Measurements from ENCODE around the gene CMSS1.

Gene CMSS1

DNA sequence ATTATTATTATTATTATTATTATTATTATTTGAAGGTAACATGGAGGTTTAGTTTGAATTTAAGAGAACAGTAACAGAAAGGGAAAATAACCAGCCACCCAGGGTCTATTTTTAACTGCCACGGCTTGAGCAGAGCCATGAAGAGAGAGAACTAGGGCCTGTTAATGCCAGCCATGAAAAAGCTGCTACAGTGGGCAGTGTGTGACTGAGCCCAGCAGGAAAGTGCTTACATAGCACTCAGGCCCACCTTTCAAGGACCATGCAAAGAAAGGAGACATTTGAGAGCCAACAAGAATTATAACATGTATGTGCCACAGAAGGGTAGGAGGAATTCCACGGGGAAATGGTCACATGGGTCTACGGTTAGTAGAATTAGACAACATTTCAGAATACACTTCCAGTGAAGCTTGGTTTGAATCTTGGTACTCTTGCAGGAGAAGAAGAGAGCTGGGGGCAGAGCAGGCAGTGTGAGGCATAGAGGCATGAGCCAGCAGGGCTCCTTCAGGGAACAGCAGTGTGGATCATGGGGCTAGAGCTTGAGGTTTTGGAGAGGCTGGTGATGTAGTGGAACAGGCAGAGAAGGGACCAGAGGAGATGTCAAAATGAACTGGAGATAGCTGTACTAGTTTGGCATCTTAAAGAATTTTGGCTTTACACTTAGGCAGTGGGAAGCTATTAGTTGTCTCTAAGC, 140.7 kb downstream of the CMSS1 start:
- ChIA-PET POLR2A (no interaction called here), CTCF (no interaction called here)
- Histone ChIP-seq H3K4me3 (ENCODE audit: low read depth, low read length) (no peak overlapping the region), H3K4me1 (ENCODE audit: control insufficient read depth, insufficient read depth, low read length) (0 out of 2 replicates have a peak, but pooled peaks cover 4% of the 10 kb centered on the region), H3K9me3 (ENCODE audit: control insufficient read depth, insufficient read depth, low read depth, low read length) (no peaks in the 10 kb centered on the region), H3K36me3 (ENCODE audit: control insufficient read depth in 2 of 2, insufficient read depth in 1 of 2, low read length in 2 of 2) (no peaks in the 10 kb centered on the region), H3K27ac (ENCODE audit: extremely low read depth, low read depth, low read length) (no peak overlapping the region)
- TF ChIP-seq GLI4 (tag by site-specific recombination; IDR thresholded peaks at IDR 0.05) (no peak), ZNF600 (tag by site-specific recombination; IDR thresholded peaks at IDR 0.05) (peak; percentile 52)

DNA sequence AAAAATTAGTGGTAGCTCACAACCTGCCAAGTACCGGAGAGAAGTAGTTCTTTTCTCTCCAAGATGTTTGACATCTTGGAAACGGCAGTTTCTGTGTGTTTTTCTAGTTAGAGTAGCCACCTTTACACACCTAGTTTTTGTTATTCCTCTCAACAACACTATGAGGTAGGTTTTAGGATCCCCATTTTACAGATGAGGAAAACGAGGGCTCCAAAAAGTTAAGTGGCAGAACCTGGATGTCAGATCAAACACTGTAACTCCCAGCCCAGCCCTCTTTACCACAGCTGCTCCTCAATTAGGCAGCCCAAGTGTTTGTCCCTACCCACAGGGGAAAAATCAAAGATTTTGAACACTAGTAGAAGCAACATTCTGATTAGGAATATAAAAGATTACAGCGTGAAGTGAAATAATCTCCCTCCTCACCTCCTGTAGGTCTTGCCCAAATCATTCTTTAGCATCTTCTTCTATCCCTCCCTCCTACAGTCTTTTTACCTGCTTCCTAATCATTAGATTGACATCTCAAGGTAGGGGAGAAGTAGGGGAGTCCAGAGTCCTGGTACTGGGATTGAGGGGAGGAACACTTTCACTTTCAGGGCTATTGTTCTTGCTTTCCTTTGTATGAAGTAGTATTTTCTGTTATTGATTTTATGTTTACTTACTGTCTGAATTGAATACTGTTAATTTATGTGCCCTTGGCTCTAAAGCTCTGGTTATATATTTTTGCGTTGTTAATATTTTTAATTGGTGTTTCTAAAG, 142.6 kb downstream of the CMSS1 start:
- no peak overlapping the region for H3K27ac ChIP-seq (ENCODE audit: extremely low read depth, low read depth, low read length)
- H3K4me1 ChIP-seq (ENCODE audit: control insufficient read depth, insufficient read depth, low read length), result 0 out of 2 replicates have a peak, but pooled peaks cover 5% of the 10 kb centered on the region
- CTCF ChIA-PET, result interaction anchor here (0.5 kb wide), 1 partner anchor 257 kb away, joined by 3 read pairs; no protein-coding TSS in a partner anchor
- no peaks in the 10 kb centered on the region for H3K36me3 ChIP-seq (ENCODE audit: control insufficient read depth in 2 of 2, insufficient read depth in 1 of 2, low read length in 2 of 2)
- H3K9me3 ChIP-seq (ENCODE audit: control insufficient read depth, insufficient read depth, low read depth, low read length), result no peaks in the 10 kb centered on the region
- no peak overlapping the region for H3K4me3 ChIP-seq (ENCODE audit: low read depth, low read length)
- TF ChIP-seq, protein P1, sequence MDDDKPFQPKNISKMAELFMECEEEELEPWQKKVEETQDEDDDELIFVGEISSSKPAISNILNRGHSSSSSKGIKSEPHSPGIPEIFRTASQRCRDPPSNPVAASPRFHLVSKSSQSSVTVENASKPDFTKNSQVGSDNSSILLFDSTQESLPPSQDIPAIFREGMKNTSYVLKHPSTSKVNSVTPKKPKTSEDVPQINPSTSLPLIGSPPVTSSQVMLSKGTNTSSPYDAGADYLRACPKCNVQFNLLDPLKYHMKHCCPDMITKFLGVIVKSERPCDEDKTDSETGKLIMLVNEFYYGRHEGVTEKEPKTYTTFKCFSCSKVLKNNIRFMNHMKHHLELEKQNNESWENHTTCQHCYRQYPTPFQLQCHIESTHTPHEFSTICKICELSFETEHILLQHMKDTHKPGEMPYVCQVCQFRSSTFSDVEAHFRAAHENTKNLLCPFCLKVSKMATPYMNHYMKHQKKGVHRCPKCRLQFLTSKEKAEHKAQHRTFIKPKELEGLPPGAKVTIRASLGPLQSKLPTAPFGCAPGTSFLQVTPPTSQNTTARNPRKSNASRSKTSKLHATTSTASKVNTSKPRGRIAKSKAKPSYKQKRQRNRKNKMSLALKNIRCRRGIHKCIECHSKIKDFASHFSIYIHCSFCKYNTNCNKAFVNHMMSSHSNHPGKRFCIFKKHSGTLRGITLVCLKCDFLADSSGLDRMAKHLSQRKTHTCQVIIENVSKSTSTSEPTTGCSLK (tag by site-specific recombination; IDR thresholded peaks at IDR 0.05), result no peak
- TF ChIP-seq ZNF596 (tag by site-specific recombination; IDR thresholded peaks at IDR 0.05), result no peak
- 0 out of 2 replicates have a peak, but pooled peaks have one; percentile 19 for TF ChIP-seq ZNF600 (tag by site-specific recombination; IDR thresholded peaks at IDR 0.05)
- POLR2A ChIA-PET, result no interaction called here

DNA sequence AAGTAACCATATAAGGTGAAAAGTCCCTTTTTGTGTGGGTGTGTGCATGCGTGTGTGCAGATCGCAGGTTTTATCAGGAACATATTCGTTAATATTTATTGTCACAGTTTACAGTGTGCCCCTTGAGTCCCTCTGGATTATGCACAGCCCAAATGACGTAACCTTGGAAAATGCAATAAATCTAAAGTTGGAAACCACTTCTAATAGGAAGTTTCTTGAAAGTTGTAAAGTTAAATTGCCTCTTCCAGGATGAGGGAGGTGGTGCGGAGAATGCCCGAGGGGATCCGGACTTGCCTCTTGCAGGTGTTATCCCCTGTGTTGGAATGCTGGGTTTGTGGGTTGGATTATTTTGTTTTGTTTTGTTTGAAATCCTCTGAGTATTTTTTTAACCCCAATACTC, 143.3 kb downstream of the CMSS1 start:
- Histone ChIP-seq H3K36me3 (ENCODE audit: control insufficient read depth in 2 of 2, insufficient read depth in 1 of 2, low read length in 2 of 2) (no peaks in the 10 kb centered on the region), H3K27ac (ENCODE audit: extremely low read depth, low read depth, low read length) (no peak overlapping the region), H3K4me3 (ENCODE audit: low read depth, low read length) (no peak overlapping the region), H3K4me1 (ENCODE audit: control insufficient read depth, insufficient read depth, low read length) (0 out of 2 replicates have a peak, but pooled peaks cover 6% of the 10 kb centered on the region), H3K9me3 (ENCODE audit: control insufficient read depth, insufficient read depth, low read depth, low read length) (no peaks in the 10 kb centered on the region)
- ChIA-PET CTCF (interaction anchor here (0.8 kb wide), 1 partner anchor 106 kb away, joined by 3 read pairs; no protein-coding TSS in a partner anchor), POLR2A (no interaction called here)
- TF ChIP-seq ZNF266 (tag by site-specific recombination; IDR thresholded peaks at IDR 0.05; ENCODE audit: low read depth), result no peak
- TF ChIP-seq, protein P2, sequence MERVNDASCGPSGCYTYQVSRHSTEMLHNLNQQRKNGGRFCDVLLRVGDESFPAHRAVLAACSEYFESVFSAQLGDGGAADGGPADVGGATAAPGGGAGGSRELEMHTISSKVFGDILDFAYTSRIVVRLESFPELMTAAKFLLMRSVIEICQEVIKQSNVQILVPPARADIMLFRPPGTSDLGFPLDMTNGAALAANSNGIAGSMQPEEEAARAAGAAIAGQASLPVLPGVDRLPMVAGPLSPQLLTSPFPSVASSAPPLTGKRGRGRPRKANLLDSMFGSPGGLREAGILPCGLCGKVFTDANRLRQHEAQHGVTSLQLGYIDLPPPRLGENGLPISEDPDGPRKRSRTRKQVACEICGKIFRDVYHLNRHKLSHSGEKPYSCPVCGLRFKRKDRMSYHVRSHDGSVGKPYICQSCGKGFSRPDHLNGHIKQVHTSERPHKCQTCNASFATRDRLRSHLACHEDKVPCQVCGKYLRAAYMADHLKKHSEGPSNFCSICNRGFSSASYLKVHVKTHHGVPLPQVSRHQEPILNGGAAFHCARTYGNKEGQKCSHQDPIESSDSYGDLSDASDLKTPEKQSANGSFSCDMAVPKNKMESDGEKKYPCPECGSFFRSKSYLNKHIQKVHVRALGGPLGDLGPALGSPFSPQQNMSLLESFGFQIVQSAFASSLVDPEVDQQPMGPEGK (tag by site-specific recombination; IDR thresholded peaks at IDR 0.05), result 0 out of 2 replicates have a peak, but pooled peaks have one; percentile 35
- peak; percentile 89 for TF ChIP-seq KLF10 (tag by site-specific recombination; IDR thresholded peaks at IDR 0.05)
- no peak for TF ChIP-seq ZNF221 (tag by site-specific recombination; IDR thresholded peaks at IDR 0.05; ENCODE audit: borderline replicate concordance)
- TF ChIP-seq, protein P3, sequence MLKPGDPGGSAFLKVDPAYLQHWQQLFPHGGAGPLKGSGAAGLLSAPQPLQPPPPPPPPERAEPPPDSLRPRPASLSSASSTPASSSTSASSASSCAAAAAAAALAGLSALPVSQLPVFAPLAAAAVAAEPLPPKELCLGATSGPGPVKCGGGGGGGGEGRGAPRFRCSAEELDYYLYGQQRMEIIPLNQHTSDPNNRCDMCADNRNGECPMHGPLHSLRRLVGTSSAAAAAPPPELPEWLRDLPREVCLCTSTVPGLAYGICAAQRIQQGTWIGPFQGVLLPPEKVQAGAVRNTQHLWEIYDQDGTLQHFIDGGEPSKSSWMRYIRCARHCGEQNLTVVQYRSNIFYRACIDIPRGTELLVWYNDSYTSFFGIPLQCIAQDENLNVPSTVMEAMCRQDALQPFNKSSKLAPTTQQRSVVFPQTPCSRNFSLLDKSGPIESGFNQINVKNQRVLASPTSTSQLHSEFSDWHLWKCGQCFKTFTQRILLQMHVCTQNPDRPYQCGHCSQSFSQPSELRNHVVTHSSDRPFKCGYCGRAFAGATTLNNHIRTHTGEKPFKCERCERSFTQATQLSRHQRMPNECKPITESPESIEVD (tag by site-specific recombination; IDR thresholded peaks at IDR 0.05), result peak; percentile 96
- 0 out of 2 replicates have a peak, but pooled peaks have one; percentile 25 for TF ChIP-seq ZNF2 (tag by site-specific recombination; IDR thresholded peaks at IDR 0.05)
- TF ChIP-seq SCRT1 (tag by site-specific recombination; IDR thresholded peaks at IDR 0.05; ENCODE audit: borderline replicate concordance), result 0 out of 2 replicates have a peak, but pooled peaks have one; percentile 19
- TF ChIP-seq ZNF544 (tag by site-specific recombination; IDR thresholded peaks at IDR 0.05), result no peak
- no peak for TF ChIP-seq ZBTB20 (tag by site-specific recombination; IDR thresholded peaks at IDR 0.05)
- TF ChIP-seq, protein P4, sequence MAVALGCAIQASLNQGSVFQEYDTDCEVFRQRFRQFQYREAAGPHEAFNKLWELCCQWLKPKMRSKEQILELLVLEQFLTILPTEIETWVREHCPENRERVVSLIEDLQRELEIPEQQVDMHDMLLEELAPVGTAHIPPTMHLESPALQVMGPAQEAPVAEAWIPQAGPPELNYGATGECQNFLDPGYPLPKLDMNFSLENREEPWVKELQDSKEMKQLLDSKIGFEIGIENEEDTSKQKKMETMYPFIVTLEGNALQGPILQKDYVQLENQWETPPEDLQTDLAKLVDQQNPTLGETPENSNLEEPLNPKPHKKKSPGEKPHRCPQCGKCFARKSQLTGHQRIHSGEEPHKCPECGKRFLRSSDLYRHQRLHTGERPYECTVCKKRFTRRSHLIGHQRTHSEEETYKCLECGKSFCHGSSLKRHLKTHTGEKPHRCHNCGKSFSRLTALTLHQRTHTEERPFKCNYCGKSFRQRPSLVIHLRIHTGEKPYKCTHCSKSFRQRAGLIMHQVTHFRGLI (tag by site-specific recombination; IDR thresholded peaks at IDR 0.05), result no peak
- no peak for TF ChIP-seq ZNF311 (tag by site-specific recombination; IDR thresholded peaks at IDR 0.05; ENCODE audit: borderline replicate concordance)
- no peak for TF ChIP-seq PRDM1 (tag by site-specific recombination; IDR thresholded peaks at IDR 0.05)
- TF ChIP-seq, protein P5, sequence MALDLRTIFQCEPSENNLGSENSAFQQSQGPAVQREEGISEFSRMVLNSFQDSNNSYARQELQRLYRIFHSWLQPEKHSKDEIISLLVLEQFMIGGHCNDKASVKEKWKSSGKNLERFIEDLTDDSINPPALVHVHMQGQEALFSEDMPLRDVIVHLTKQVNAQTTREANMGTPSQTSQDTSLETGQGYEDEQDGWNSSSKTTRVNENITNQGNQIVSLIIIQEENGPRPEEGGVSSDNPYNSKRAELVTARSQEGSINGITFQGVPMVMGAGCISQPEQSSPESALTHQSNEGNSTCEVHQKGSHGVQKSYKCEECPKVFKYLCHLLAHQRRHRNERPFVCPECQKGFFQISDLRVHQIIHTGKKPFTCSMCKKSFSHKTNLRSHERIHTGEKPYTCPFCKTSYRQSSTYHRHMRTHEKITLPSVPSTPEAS (tag by site-specific recombination; IDR thresholded peaks at IDR 0.05), result peak; percentile 63
